ENCODE measurements around the gene CCDC137.

DNA sequence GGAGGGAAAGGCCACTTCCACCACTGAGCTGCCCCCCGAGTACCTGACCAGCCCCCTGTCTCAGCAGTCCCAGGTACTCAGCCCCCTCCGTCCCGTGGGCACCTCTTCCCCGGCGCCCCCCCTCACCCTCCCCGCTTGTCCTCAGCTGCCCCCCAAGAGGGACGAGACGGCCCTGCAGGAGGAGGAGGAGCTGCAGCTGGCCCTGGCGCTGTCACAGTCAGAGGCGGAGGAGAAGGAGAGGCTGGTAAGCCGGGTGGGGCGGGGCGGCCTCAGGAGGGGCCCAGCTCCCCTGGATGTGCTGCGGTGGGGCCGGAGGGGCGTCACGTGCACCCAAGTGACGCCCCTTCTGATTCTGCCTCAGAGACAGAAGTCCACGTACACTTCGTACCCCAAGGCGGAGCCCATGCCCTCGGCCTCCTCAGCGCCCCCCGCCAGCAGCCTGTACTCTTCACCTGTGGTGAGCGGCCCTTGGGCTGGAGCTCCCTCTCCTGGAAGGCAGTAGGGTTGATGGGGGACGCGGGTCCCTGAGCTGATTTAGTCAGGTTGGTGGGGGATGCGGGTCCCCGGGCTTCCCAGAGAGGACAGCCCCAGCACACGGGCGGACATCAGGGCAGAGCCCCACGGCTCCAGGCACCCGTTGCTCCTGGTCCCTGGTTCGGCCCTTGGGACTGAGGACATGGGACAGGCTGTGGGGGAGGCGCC lies 27.1 kb downstream of the CCDC137 start:
- no peak for TF ChIP-seq EZH2phosphoT487 (IDR thresholded peaks at IDR 0.05; ENCODE audit: insufficient read depth, low read depth)
- no peak for TF ChIP-seq EZH2 (IDR thresholded peaks at IDR 0.05; ENCODE audit: insufficient read depth, poor library complexity, severe bottlenecking)
